Activated naive CD8-positive, alpha-beta T cell treated with anti-CD3 and anti-CD28 coated beads, Interleukin-2, amount 50 U/mL, for 24 hours (primary cell): ENCODE measurements around the gene XIRP2.

Experiments
- ATAC-seq: fragments of 150-1000 bp; cut with Tn5 transposase; one replicate; pipeline ENCODE4 v1.10.0; 2021
- DNase-seq: peaks from one replicate; pipeline ENCODE4 v3.0.0; 2021
- H3K27ac Mint-ChIP-seq: one replicate; pipeline ENCODE4 v1.8.0; 2021; ENCODE audit warnings: mild to moderate bottlenecking, mixed read lengths
- H3K27me3 Mint-ChIP-seq: one replicate; pipeline ENCODE4 v1.8.0; 2021; ENCODE audit warnings: mixed read lengths
- H3K36me3 Mint-ChIP-seq: one replicate; pipeline ENCODE4 v1.8.0; 2021; ENCODE audit warnings: low read depth, mixed read lengths
- H3K4me1 Mint-ChIP-seq: one replicate; pipeline ENCODE4 v1.8.0; 2021; ENCODE audit warnings: mixed read lengths
- H3K4me3 Mint-ChIP-seq: one replicate; pipeline ENCODE4 v1.8.0; 2021; ENCODE audit warnings: mild to moderate bottlenecking, moderate library complexity, mixed read lengths
- H3K9me3 Mint-ChIP-seq: one replicate; pipeline ENCODE4 v1.8.0; 2021; ENCODE audit warnings: mixed read lengths

The XIRP2 gene

DNA sequence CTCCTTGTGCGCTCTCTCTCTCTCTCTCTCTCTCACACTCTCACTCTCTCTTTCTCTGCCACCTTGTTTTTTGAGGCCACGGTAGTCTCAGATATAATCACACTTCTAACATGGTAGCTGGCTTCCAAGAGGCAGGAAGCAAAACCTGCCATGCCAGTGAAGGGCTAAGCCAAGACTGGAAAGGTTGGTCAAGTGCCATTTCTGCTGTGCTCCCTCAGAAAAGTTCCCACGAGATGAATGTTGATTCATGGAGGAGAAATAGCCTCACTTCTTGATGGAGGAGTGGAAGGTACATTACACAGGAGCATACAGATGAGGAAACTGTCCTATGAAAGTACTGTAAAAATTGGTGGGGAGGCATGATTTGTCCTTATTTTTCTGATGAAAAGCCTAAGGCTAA is 237.9 kb downstream of the XIRP2 start:
- Mint-ChIP-seq H3K9me3 (no peaks in the 10 kb centered on the region), H3K36me3 (no peaks in the 10 kb centered on the region), H3K4me1 (no peaks in the 10 kb centered on the region), H3K4me3 (no peak overlapping the region), H3K27ac (no peak overlapping the region), H3K27me3 (no peaks in the 10 kb centered on the region)
- DNase-seq = no peak
- no peak for ATAC-seq

DNA sequence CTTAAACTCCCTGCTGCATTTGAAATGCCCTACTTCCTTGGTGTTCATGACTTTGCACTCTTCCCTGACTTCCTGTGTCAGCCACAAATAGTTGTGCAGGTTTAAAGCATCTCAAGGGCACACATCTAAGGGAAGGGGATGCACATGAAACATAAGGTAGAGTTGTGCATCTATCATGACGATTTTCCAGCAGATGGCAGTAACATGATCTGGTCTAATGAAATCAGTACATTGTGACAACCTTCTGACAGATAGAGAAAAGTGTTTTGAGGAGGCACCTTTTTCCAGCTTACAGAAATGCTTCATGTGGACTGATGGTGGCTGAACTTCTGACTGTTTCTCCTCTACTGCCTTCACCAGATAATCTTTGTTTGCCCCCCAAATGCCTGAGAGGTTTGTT is 238.9 kb downstream of the XIRP2 start:
- no peak for ATAC-seq
- H3K9me3 Mint-ChIP-seq = no peaks in the 10 kb centered on the region
- no peaks in the 10 kb centered on the region for H3K36me3 Mint-ChIP-seq
- no peak for DNase-seq
- no peak overlapping the region for H3K27ac Mint-ChIP-seq
- no peak overlapping the region for H3K4me3 Mint-ChIP-seq
- H3K4me1 Mint-ChIP-seq = no peaks in the 10 kb centered on the region
- no peaks in the 10 kb centered on the region for H3K27me3 Mint-ChIP-seq

DNA sequence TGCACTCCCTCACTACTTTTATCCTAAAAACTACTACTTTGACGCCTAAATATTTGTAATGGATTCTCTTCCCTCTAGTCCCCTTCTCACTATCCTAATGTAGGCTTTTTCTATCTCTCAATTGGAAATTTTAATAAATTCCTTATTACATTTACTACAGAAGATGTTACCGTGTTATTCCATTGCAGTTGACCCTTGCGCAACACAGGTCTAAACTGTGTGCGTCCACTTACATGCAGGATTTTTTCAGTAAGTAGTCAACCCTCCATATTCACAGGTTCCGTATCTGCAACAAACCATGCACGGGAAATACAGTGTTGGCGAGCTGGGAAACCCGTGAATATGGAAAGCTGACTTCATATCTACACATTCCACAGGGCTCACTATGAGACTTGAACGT is 239.8 kb downstream of the XIRP2 start:
- no peak overlapping the region for H3K27ac Mint-ChIP-seq
- no peaks in the 10 kb centered on the region for H3K4me1 Mint-ChIP-seq
- no peaks in the 10 kb centered on the region for H3K36me3 Mint-ChIP-seq
- DNase-seq = no peak
- no peak for ATAC-seq
- no peaks in the 10 kb centered on the region for H3K9me3 Mint-ChIP-seq
- H3K4me3 Mint-ChIP-seq = no peak overlapping the region
- no peaks in the 10 kb centered on the region for H3K27me3 Mint-ChIP-seq

DNA sequence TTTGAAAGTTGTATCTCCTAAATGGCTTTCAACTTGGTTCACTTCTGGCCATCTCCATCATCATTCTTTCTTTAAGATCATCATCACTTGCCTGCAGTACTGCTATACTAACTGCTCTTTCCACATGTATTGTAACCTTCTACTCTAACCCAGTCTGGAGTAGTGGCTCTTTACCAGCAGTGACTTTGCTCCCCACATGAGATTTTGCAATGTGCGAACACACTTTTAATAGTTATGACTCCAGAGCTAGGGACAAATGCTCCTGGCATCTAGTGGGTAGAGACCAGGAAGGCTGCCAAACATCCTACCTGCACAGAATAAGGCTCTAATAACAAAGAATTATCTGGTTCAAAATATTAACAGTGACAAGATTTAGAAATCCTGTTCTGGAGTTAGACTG is 243.8 kb downstream of the XIRP2 start:
- no peaks in the 10 kb centered on the region for H3K36me3 Mint-ChIP-seq
- ATAC-seq (no peak), DNase-seq (no peak)
- H3K4me1 Mint-ChIP-seq = peaks cover 3% of the 10 kb centered on the region
- no peaks in the 10 kb centered on the region for H3K9me3 Mint-ChIP-seq
- no peaks in the 10 kb centered on the region for H3K27me3 Mint-ChIP-seq
- no peak overlapping the region for H3K27ac Mint-ChIP-seq
- H3K4me3 Mint-ChIP-seq = no peak overlapping the region

DNA sequence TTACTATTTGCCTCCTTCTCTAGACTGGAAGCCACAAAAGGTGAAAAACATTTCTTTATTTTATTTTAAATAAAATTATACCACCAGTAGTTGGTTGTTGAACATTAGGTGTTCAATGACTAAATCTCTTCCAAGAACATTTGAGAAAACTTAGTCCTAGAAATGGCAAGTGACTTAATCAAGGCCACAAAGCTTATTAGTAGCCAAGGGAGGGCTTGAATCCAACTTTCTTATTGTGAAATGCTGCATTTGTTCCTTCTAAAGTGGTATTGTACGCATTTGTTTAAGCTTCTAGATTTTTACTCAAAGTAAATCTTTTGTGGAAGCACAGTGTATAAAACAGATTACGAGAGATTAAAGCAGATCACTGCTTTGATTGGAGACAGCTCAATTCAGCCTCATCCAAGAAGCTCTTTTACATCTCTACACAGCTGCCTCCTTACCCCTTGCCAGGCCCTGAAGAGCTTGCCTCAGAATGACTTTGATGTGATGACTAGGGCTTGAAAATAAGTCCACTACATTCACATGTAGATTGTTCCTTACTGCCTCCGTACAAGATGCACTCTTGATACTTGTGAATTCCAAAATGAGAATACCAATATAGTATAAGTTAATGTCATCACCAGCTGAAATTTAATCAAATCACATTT is 244.8 kb downstream of the XIRP2 start:
- H3K4me1 Mint-ChIP-seq = peaks cover 3% of the 10 kb centered on the region
- H3K36me3 Mint-ChIP-seq = no peaks in the 10 kb centered on the region
- DNase-seq (no peak), ATAC-seq (no peak)
- H3K27ac Mint-ChIP-seq = no peak overlapping the region
- H3K27me3 Mint-ChIP-seq = no peaks in the 10 kb centered on the region
- no peak overlapping the region for H3K4me3 Mint-ChIP-seq
- no peaks in the 10 kb centered on the region for H3K9me3 Mint-ChIP-seq

DNA sequence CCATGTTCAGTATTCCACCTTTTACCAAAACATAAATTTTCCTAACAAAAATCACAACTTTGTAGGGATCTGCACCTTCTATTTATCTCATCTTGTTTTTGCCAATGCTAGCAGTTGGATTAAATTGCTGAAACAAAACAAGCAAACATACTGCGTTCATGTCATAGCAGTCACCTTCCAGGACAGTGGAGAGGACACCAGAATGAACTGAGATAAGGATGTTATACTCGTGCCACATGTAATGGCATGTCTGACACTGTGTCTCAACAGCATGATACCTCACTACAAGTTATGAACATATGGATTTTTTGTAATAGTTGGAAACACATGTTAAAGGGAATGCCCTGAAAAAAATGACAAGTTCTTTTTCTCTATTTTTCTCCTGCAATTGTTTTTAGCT is 245.3 kb downstream of the XIRP2 start:
- Mint-ChIP-seq H3K27me3 (no peaks in the 10 kb centered on the region), H3K4me1 (peaks cover 3% of the 10 kb centered on the region), H3K4me3 (no peak overlapping the region), H3K9me3 (no peaks in the 10 kb centered on the region), H3K36me3 (no peaks in the 10 kb centered on the region), H3K27ac (no peak overlapping the region)
- DNase-seq (no peak), ATAC-seq (no peak)

DNA sequence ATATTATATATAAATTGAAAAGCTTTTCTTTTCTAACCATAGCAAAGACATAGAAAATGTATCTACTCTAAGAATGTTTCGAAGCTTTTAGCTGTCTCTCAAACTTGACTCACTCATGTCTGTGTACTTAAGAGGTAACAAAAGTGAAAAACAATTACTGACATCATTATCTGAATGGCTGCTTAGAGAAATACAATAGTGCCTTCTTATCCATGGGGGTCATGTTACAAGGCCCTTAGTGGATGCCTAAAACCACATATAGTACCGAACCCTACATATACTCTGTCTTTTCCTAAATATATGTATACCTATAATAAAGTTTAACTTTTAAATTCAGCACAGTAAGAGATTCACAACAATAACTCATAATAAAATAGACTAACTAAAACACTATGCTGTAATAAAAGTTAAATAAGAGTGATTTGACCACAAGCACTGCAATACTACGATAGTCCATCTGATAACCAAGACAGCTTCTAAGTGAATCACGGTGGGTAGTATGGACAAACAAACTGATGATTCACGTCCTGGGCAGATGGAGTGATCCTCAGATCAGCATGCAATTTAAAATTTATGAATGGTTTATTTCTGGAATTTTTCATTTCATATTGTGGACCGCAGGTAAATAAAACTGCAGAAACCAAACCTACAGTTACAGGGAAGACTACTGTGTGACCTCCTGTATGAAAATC is 246.2 kb downstream of the XIRP2 start:
- ATAC-seq = no peak
- H3K27ac Mint-ChIP-seq = no peak overlapping the region
- no peaks in the 10 kb centered on the region for H3K36me3 Mint-ChIP-seq
- no peaks in the 10 kb centered on the region for H3K27me3 Mint-ChIP-seq
- no peaks in the 10 kb centered on the region for H3K9me3 Mint-ChIP-seq
- DNase-seq = no peak
- no peak overlapping the region for H3K4me3 Mint-ChIP-seq
- H3K4me1 Mint-ChIP-seq = peaks cover 3% of the 10 kb centered on the region

DNA sequence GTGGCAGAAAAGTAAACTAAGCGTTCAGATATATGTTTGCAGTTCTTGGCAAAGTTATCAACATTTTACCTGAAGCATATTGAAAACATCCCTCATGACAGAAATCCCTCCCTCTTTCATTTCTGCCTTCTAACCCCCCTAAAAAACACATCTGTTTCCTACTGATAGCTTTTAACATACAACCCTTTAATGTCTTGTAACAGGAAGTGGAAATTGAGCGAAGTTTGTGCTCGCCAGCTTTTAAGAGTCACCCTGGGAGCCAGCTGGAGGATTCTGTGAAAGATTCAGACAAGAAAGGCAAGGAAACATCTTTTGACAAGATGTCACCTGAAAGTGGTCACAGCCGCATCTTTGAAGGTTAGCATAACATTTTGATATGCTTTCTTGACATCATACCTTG is 247.4 kb downstream of the XIRP2 start:
- Mint-ChIP-seq H3K27me3 (no peaks in the 10 kb centered on the region), H3K27ac (no peak overlapping the region), H3K4me1 (peaks cover 3% of the 10 kb centered on the region), H3K9me3 (no peaks in the 10 kb centered on the region), H3K4me3 (no peak overlapping the region), H3K36me3 (no peaks in the 10 kb centered on the region)
- ATAC-seq = no peak
- DNase-seq = no peak

DNA sequence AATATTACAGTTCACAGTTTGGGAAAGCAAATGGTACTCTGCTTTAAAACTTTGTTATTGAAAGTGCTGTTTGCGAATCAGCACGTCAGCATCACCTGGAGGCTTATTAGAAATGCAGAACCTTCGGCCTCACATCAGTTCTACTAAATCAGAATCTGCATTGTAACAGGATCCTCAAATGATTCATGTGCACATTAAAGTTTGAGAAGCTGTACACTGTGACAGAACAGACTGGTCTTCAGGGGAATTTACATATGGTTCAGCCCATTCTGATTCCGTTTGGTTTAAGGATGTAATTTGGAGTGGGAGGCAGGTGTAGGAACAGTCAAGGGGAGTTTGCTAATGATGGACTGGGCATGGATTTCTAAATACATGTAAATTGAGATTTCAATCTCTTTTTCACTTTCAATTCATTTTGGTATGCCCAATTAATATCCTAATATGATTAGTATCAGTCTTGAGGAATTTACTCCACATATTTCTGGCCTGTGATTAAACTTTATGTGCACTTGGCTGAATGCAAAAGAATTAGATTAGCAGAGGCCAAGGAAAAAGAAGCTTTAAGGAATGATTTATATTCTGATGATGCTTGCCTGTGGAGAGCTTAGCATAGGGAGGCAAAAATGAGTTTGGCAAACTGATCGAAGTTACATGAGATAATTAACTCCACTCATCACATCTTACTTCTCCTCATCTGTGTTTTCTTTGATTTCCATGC is 248.8 kb downstream of the XIRP2 start:
- Mint-ChIP-seq H3K36me3 (no peaks in the 10 kb centered on the region), H3K4me1 (peaks cover 3% of the 10 kb centered on the region), H3K4me3 (no peak overlapping the region), H3K27me3 (no peaks in the 10 kb centered on the region), H3K27ac (no peak overlapping the region), H3K9me3 (no peaks in the 10 kb centered on the region)
- DNase-seq (no peak), ATAC-seq (no peak)

DNA sequence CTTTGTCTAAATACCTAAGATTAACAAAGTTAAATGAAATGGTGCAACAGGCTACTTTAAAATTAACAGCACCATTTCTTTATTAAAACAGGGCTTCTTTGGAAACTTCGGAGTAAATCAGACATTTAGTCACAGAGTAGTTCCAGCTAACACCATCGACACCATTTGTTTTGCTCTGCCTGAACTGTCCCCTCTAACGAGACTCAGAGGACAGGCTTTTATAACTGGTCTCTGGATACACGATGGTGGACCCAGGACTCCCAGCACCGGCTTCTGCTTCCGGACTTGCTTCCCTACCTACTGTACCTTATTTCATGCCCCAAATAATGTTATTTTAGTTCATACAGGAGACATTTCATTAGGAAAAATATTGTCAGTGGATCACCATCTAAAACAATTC is 252.1 kb downstream of the XIRP2 start:
- no peak for ATAC-seq
- H3K27ac Mint-ChIP-seq = no peak overlapping the region
- no peak overlapping the region for H3K4me3 Mint-ChIP-seq

DNA sequence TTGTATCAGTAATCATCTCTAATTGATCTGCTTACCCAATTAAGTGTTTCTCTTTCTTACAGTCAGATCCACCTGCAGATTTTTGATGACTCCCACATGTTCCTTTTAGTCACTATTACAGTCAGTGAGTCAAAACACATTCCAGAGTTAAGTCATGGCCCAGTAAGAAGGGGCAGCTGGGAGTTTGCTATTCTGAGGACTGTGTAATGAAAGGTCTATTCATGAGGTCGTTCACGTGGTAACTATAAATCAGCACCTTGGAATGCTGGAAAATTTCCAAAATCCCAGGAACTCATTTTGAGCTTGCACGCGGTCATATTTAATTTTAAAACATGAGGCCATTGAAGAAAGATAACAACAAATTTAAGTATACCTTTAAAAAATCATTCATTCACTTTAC is 252.5 kb downstream of the XIRP2 start:
- H3K36me3 Mint-ChIP-seq = no peaks in the 10 kb centered on the region
- no peak overlapping the region for H3K4me3 Mint-ChIP-seq
- DNase-seq = no peak
- no peak for ATAC-seq
- H3K4me1 Mint-ChIP-seq = peaks cover 2% of the 10 kb centered on the region
- no peak overlapping the region for H3K27ac Mint-ChIP-seq
- H3K9me3 Mint-ChIP-seq = no peaks in the 10 kb centered on the region
- H3K27me3 Mint-ChIP-seq = no peaks in the 10 kb centered on the region

More for the DNA sequence above, 252.1 kb downstream of the XIRP2 start:
- no peaks in the 10 kb centered on the region for H3K36me3 Mint-ChIP-seq
- H3K9me3 Mint-ChIP-seq = no peaks in the 10 kb centered on the region
- DNase-seq = no peak
- peaks cover 3% of the 10 kb centered on the region for H3K4me1 Mint-ChIP-seq
- no peaks in the 10 kb centered on the region for H3K27me3 Mint-ChIP-seq

DNA sequence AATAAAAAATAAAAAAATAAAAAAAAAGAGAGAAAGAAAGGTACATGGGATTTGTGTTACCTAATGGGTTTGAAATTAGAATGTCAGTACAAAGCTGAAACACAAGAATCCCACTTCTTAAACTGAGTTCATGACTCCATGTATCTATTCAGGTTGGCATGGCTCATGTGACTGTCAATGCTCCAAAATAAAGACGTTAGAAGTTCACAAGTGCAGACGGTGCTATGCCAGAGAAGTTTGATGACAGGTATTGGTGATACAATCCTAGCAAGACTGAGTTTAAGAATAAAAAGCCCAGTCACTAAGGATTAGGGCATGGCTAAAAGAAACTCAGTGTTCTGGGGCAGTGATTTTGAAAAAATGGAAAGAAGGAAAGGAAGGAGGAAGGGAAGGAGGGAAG is 254.3 kb downstream of the XIRP2 start:
- Mint-ChIP-seq H3K36me3 (no peaks in the 10 kb centered on the region), H3K4me1 (no peaks in the 10 kb centered on the region), H3K4me3 (no peak overlapping the region), H3K27me3 (no peaks in the 10 kb centered on the region), H3K27ac (no peak overlapping the region), H3K9me3 (no peaks in the 10 kb centered on the region)
- ATAC-seq = no peak
- no peak for DNase-seq

DNA sequence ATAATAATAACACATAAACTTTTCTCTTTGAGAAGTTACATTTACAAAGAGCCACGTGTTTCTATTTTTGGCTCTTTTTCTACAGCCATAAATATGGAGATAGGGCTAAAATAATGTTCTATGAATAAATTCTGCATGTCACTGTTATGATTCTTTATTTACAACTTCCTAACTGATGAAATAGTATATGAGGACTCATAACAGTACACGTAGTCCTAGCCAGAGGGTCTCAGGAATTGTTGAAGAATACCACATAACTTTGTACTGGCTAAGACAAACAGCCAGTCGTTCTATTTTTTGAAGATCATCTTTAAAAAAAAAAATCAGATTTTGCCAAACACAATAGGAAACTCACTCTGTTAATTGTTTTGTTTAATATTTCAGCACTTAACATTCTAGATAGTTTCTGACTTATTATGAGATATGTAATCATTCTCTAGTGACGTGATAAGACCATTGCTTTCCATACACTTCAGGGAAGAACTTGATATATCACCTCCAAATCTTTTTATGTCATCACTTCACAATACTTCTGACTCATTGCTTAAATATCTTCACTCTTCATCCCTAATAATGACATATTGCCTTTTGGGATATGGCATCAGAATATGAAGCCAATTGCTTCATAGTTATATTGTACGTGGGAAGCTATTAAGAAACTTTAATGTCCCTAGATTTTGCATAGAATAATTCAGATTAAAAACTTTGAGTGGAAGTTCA is 256.1 kb downstream of the XIRP2 start:
- no peaks in the 10 kb centered on the region for H3K9me3 Mint-ChIP-seq
- H3K4me1 Mint-ChIP-seq = no peaks in the 10 kb centered on the region
- no peak overlapping the region for H3K4me3 Mint-ChIP-seq

DNA sequence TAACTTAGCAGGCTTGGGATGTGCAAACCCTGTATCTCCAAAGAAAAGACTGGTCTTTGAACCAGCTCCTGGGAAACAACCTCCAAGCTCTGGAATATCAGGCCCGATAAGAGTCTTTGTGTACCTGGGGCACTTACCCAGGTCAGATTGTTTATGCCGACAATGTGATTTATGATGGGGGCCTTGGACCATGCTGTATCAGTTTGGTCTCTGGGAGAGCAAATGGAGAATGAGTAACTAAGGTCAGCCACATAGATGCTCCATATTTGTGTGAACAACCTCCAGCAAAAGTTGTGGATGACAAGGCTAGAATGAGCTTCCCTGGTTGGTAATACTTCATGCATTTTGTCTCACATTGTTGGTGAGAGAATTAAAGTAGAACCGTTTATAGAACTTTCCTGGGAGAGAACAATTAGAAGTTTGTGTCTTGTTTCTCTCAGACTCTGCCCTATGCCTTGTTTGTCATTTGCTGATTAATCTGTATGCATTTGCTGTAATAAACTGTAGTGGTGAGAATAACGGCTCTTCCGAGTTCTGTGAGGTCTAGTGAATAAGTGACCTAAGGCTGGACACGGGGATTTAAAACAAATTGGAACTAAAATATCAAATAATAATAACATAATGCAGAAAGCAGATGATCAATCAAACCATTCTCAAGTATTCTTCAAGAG is 259.1 kb downstream of the XIRP2 start:
- Mint-ChIP-seq H3K9me3 (no peaks in the 10 kb centered on the region), H3K27me3 (no peaks in the 10 kb centered on the region), H3K4me3 (no peak overlapping the region), H3K36me3 (no peaks in the 10 kb centered on the region), H3K4me1 (no peaks in the 10 kb centered on the region), H3K27ac (no peak overlapping the region)
- no peak for ATAC-seq
- no peak for DNase-seq

More for the DNA sequence above, 256.1 kb downstream of the XIRP2 start:
- Mint-ChIP-seq H3K27ac (no peak overlapping the region), H3K36me3 (no peaks in the 10 kb centered on the region), H3K27me3 (no peaks in the 10 kb centered on the region)
- ATAC-seq (no peak), DNase-seq (no peak)
